NCI-H2081 treated with DMSO at 0.1 percent for 48 hours (cell line): ENCODE data around the gene AP1G2.
A peak's percentile ranks its signal among the peaks of the same experiment; 100 is the strongest.

Experiments used
- DNase-seq: peaks from one replicate; lab custom pipeline; 2025; lab: John Stamatoyannopoulos, UW

Gene AP1G2

DNA sequence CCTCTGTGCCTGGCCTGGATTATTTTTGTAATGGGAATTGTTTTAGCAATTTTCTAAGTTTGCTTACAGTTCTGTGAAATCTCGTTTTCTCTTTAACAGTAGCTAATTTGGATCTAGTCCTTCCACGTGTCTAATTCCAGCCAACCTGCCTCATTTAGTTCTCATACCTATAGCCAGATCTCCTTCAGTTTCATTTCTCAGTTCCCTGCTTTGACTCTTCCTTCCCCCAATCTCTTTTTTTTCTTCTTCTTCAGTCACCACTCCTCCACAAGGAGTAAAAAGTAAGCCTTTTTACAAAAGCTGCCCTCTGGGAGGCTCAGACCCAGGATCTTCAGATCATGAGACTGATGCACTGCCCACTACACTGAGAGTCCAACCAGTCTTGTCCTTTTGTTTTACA lies 10.1 kb downstream of the AP1G2 start:
- no peak for DNase-seq

DNA sequence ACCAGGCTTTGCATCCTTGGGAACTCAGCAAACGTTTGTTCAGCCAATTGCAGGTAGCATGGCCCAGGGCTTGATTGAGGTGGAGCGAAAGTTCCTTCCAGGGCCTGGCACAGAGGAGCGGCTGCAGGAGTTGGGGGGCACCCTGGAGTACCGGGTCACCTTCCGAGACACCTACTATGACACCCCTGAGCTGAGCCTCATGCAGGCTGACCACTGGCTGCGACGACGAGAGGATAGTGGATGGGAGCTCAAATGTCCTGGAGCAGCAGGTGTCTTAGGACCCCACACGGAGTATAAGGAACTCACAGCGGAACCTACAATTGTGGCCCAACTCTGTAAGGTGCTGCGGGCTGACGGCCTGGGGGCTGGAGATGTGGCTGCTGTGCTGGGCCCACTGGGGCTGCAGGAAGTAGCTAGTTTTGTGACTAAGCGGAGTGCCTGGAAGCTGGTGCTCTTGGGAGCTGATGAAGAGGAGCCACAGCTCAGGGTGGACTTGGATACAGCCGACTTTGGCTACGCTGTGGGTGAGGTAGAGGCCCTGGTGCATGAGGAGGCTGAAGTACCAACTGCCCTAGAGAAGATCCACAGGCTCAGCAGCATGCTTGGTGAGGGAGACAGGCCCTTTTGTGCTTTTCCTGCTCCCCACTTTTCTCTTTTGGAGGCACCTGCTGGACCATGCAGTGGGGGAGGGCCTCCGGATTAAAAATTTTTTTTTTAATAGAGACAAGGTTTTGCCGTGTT lies 10.7 kb downstream of the AP1G2 start:
- DNase-seq, result no peak

DNA sequence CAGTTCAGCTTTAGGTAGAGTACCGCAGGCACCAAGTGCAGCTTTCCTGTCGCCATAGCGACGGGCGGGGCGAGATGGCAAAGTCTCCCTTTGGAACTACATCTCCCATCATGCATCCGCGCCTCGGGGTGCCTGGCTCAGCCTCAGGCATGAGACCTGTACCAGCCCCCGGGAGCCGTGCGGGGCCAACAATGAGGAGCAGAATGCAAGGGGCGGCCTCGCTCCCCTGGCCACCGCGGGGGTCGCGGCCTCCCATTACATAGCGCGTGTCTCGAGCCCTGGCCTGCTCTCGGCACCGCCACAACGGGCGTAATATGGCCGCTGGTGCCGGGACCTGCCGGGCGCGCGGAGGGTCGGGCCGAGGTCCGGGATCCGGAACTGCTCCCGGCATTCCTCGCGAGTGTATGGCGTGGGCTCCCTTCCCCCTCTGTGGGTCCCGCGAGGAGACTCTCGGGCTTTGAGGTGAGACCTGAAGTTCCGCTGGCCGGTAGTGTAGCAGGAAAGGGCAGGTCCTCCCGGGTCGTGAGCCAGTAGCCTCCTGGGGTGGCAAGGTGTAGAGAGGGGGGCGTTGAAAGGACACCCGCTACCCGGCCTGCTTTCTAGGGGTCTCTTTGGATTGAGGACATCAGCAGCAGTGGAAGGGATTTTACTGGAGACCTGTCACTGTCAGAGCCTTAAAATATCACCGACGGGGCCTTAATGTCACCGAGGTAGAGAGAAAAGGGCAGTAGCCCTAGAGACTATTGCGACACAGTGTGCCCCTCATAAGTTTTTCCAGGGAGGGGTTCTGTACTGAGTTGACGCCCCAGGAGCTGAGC lies 11.5 kb downstream of the AP1G2 start, which contains the start of gene THTPA:
THTPA (plus strand) TSS at position 390 of the 818 bp plus-strand sequence. CDS start 487 bp downstream, outside the sequence.
- DNase-seq, result peak; percentile 35

DNA sequence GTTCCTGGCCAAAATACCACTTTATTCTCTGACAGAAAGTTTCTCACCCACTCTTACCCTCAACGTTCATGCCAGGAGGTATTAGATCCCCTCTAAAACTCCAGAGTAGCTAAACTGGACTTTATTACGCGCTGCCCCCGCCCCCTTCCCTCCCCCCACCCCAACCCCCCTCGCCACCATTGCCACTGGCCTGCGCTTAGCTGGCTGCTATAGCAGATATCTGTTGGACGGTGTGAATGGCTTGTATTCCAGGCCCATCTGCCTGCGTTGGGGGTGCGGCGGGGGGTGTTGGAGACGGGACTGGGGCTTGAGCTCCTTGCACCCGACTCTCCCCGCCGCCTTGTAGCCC lies 12.1 kb downstream of the AP1G2 start:
- no peak for DNase-seq

DNA sequence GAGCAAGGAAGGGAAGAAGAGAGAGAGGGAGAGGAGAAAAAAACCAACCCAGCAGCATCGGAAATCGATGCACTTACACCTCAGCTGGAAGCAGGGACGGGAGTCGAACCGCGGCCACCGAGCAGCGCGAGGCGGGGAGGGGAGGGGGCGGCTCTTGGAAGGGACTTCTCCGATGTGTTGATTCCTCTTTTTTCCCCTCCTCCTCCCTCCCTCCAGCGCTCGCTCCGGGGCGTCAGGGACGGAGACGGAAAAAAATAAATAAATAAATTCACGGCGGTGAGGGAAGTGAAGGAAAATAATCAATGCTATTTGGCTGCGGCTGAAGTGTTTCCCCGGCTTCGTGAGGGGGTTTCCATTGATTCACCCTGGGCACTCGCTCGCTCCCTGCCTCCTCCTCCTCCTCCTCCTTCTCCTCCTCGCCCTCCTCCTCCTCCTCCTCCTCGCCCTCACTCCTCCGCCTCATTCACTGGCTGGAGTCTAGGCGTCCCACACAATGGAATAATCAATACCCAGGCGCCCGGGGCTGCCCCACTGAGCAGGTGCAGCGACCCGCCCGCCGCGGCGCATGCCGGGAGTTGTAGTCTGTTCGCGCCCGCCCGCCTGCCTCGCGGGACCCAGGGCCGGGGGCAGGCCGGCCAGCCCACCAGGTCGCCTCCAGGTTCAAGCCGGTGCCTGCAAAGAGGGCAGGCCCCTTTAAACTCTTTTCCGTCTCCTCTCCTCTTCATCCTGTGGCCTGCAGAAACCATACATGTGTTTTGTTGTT lies 16.1 kb downstream of the AP1G2 start, which contains the start of gene ZFHX2:
ZFHX2 (minus strand) TSS at position 500 of the 763 bp plus-strand sequence. CDS start 16,440 bp downstream, outside the sequence.
- DNase-seq, result peak; percentile 52

DNA sequence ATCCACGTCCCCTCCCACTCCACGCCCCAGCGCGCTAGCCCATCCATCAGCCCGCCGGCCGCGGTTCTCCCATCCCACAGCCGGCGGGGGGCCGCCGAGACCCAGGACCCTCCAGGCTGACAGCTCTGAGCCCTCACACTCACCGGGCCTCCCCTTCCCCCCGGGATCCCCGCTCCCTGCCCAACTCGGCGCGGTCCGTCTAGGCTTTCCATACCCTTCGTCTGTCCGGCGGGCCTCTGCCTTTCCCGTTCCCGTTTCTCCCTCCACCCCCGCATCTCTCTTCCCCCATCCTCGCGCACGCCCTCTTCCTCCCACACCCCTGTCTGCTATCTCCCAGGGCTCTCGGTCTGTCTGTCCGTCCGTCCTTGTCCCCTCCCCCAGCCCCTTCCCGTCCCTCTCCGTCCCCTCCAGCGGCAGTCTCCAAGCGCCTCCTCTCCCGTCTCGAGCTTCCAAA lies 16.8 kb downstream of the AP1G2 start:
- no peak for DNase-seq

DNA sequence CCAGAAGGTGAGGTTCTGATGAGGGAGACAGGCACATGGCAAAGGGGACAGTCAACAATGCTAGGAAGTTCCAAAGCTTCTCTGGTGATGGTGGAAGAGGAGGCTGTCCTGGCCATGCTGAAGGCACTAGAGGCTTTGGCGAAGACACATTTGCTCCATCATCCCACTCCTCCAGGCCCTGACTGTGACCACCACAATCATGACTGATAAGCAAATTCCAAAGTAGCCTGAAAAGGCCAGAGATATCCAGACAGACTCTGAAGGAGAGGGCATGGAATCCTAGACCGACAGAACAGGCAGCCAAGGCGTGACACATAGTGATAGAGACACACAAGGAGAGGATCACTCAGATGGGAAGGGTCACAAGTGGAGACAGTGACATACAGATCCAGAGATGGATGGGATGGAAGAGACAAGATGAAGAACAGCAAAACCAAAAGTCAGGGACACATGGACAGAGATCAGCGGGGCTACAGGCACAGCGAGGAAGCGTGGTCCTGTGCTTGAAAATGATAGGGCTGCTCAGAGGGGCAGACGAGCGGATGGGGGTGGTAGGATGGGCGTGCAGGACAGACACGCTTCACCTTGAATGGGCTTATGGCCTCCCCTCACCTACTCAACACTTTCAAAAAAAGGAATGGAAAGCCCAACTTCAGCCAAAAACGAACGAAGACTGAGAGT lies 17.3 kb downstream of the AP1G2 start:
- no peak for DNase-seq

DNA sequence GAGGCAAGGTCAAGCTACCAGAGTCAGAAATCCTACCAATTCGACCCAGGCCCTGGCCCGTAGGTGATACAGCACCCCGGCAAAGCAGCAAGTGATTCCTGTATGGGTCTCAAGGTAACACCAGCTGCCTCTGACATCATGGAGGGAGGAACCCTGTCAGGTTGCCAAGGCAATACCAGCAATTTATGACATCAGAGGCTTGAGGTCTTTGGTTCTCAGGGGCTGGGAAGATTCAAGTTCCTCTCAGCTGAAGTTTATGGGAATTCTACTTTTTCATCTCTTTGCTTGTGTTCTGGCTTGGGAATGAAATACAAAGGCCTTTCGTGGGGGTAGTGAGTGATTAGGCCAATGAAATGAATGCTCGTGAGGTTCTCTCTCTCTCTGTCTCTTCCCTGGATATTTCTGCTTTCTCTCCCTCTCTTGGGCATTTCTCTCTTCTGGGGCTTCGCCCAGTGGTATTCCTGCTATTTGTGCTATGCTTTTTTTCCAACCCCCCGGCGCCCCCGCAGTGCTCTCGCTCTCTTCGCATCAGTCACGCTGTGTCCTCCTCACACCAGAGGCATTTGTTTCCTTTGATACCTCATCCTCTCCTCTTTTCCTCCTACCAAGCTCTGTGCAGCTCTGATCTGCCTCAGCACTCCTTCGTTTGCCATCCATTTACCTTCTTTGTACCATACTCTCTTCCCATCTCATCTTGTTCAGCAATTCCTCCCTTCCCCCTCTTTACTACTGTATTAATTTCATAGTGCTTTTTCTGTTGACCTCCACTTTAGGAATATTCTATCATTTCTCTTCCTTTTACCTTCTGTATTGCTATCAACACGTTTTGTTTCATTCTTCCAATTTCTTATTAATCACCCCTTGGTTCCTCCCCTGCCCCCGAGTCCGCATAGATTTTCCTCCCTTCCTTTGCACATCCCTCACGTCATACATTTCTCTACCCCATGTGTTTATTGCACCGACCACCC lies 19.0 kb downstream of the AP1G2 start:
- DNase-seq, result no peak

DNA sequence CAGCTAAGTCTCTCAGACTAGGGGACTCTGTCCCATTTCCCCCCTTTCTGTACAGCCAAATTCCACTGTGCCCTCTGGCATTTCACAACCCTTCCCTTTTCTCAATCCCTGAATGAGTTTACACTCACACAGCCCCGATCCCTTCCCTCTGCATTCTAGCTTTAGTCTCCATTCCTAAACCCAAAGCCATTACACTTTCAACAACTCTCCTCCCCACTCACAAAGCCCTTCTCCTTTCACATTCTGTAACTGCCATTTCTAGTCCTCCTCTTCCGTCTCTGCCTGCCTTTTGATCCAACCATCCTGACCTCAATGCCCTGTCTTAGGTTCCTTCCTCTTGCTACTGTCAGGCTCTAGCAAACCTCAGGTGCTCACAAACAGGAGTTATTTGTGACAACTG lies 19.7 kb downstream of the AP1G2 start:
- no peak for DNase-seq

DNA sequence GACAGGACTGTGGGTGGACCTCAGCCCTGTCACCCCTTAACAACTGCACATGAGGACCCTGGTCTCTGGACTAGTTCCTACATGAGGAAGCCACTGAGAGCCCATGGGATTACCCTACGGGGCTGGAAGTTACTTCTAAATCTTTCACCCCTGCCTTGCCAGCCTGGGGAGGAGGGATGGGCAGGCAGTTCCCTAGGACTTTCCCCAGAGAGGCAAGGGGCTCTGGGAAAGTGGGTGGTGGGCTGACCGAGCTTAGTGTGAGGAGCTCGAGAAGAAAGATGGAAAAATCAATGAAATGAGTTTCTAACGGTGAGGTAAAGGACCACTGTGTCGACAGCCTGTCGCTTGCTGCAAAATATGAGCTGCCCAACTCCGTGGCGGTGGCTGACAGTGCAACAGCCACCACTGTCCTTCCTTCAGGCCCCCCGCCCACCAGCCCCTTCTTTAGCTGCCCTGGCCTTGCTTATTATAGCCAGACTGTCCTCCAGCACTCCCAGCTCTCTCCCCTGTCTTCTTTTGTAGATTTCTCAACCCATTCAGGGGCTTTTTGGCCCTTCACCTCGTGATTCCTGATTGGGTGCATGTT lies 21.0 kb downstream of the AP1G2 start:
- no peak for DNase-seq

DNA sequence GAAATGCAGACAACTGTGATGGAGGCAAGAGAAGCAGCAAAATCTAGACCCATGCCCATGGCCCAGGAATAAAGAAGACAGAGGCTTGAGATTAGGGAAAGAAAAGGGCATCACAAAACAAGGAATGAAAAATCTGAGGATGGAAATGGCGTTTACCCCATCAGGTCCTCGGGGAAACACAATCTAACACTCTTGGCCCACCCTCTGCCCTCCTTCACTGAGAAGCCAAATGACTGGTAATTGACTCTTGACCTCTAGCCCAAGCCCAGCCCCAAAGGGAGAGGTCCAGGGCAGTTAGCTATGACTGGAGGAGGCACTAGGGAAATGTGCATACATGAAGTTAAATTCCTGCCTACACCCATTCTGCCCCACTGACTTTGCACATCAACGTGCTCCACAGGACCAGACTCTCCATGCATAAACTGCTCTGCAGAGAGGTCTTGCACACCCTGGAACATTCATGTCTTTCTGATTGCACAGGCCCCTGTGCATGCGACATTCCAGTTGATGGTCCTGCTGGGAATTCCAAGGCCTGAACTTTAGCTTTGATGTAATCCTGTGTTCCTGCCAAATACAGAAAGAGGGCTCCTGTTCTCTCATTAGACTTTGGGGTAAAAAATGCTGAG lies 21.7 kb downstream of the AP1G2 start:
- DNase-seq, result no peak

DNA sequence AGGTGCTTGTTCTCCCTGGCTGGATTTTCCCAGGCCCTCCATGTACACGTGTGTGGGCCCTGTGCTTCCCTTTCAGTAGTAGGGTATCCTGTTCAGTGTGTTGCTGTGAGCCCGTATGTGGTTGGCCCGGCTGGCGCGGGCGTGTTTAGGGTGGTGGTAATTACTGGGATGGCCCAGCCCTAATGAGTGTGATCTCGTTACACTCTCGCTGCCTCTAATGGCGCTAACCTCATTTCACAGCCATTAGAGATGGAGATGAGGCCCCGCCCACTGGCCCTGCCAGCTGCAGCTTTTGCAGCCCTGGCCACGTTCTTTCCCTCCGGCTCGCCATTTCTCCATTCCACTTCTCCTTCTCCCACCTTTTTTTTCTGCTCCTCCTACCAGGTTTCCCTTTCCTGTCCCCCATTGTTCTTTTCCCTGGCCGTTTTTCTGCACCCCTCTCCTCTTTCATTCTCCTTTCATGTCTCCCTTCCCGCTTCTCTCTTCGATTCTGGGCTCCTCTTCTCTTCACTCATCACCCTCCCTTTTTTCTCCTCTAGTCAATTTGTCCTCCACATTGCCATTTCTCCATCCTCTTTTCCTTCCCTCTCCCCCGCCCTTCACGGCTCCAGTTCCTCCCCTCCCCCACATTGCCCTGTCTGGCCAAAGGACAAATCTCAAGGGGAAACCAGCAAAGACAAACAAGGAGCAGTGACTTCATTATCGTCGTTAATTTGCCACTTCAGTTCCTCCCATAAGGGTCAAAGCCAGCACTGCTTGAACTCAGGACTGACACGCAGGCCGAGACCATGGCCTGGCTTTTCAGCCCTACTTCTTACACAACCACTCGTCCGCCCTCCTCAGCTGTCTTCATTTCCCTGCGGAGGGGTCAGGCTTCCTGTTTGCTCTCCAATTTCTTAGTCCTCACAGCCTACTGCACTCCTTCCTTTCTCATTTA lies 22.8 kb downstream of the AP1G2 start:
- peak; percentile 82 for DNase-seq

DNA sequence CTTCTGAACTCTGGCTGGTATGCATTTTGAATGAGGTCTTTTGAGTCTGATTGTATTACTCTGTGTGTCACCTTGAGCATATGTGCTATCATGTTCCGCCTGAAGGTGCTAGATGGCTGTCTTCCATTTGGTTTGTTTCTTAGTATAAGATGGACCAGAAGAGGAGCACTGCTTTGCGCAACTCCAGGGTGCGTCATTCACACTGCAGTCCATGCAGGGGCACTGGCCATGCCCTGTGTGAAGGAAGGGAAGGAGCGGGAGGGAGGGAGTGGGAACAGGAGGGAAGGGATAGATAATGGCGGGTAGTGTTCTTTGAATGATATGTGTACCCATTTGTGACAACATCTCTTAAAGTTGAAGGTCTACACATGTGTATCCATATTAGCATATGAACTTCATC lies 24.2 kb downstream of the AP1G2 start:
- DNase-seq, result no peak

DNA sequence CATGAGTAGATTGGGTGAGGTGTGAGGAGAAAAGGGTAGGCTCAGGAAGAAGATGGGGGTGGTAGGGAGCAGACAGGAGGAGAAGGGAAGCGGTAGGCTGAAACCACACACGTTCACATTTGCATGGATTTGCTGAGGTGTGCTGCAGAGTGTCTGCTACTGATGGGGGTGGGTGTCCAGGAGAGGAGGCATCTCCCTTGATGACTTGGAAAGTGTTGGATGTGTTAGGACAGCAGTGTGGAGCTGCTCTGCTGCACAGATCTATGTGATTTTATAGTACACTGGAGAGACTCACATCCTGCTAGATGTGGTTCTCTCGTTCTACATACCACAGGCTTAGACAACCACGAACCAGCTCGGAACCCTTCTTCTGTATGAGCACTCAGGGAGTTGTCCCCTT lies 25.3 kb downstream of the AP1G2 start:
- no peak for DNase-seq

DNA sequence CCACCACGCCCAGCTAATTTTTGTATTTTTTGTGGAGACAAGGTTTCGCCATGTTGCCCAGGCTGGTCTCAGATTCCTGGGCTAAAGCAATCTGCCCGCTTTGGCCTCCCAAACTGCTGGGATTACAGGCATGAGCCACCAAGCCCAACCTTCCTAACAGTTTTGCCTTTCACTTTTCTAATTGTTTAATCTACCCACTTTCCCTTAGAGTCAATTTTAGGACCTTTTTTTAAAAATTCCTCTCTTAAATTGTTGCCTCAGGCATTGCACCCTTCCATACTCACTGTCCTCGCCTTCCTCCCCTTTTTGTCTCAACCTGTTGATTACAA lies 27.5 kb downstream of the AP1G2 start:
- no peak for DNase-seq

DNA sequence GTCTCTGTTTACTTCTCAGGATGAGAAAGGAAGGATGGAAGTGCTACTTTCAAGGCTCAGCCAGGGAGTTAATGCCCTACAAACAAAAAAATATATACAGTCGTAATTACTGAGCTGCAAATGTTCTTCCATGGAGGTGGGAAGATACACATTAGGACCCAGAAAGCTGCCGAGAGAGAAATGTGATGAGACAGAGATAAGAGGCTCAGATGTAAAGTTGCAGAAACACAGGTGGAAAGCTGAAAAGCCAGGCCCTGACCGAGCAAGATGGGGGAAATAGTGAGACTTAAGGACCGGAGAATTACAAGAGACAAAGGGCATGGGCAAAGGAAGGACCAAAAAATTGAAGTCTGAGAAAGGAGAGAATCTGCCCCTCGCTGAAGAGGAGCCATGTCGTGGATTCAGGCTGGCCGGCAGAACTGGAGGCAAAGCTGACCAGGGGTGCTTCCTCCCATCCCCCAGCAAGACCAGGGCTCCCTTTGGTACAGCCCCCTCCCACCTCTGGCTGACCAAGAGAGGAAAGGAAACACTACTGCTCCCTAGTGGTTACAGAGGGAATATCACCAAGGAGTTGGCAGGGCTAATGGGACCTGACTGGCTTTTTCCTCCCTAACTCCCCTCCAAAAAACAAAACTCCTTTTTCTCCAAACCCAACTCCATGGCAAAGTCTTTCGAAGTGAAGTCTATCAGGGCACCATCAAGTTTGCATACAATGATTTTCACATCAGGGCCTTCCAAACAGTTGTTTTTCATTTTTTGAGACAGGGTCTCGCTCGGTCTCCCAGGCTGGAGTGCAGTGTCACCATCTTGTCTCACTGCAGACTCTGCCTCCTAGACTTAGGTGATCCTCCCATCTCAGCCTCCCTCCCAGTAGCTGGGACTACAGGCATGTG lies 28.1 kb downstream of the AP1G2 start:
- no peak for DNase-seq

DNA sequence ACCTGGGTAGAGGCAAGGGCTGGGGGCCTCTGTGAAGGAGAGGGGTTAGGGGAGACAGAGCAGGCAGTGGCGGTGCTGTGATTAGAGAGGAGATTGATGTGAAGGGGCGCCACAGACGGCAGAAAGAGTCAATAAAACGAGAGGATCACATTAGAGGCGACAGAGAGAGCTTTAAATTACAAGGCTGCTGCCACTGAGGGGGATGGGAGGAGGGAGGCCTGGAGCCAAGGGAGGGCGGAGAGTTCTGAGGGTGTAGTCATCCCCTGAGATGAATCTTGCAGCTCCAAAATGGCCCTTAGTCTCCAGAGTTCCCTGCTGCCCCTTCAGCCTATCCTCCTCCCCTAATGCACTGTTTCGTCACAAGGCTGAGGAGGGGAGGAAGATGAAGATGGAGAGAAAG lies 28.8 kb downstream of the AP1G2 start:
- no peak for DNase-seq
